HG03060 (cell line): ENCODE data around the gene COPS3.
A peak's percentile ranks its signal among the peaks of the same experiment; 100 is the strongest.

ENCODE experiments used
- ATAC-seq: cut with Tn5 transposase; IDR thresholded peaks from one replicate; pipeline ENCODE4 v1.9.1; 2021; ENCODE audit warnings: low read depth, moderate number of reproducible peaks; ENCODE audit not compliant: unreplicated experiment

Gene COPS3

GRCh38 chr17:17280613-17281549 is at the start of gene COPS3:
Gene COPS3, minus strand, starts transcription at chr17:17281246. Its CDS starts 60 bp downstream, at chr17:17281186.
- peak; percentile 78 for ATAC-seq

- no peak for ATAC-seq
Observed at GRCh38 chr17:17328251-17328650, 47.2 kb upstream of the COPS3 start.

- no peak for ATAC-seq
Observed at GRCh38 chr17:17326275-17326875, 45.3 kb upstream of the COPS3 start.

DNA sequence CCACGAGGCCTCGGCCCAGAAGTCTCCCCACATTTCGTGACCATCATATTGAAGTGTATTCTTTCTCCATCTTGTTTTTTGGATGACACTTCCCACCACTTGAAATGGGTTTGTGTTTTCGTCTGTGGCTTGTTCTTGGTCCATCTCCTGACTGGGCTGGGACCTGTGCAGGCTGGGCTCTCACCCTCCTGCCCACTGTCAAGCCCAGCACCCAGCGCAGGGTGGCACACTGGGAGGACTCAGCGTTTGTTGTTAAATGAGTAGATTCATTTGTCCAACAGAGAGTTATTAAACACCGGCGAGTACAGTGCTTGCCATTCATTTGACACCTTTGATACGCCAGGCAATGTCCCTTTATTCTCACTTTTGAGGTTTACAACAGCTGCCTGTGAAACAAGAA is 44.8 kb upstream of the COPS3 start:
- no peak for ATAC-seq

DNA sequence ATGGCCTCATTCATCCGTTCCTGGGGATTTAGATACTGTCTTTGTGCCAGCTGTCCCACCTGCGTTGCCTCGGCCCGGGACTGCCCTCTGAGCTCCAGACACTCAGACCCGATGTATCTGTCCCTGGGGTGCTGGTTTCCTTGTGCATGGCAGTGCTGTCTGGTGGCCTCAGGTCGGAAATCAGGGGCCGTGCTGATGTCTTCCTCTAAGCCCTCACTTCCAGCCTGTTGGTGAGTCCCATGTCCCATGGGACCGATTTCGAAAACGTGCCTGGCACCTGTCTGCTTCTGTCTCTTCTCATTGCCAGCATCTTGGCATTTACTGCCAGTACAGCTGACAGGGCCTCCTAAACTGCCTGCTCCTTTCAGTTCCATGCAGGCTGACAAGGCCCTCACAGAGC is 44.2 kb upstream of the COPS3 start:
- ATAC-seq = no peak

GRCh38 chr17:17324616-17325015 is 43.6 kb upstream of the COPS3 start:
- ATAC-seq = no peak

GRCh38 chr17:17322516-17323510 is 41.8 kb upstream of the COPS3 start:
- ATAC-seq = no peak

- ATAC-seq = no peak
Observed at GRCh38 chr17:17321356-17322025, 40.4 kb upstream of the COPS3 start.

- ATAC-seq = no peak
Observed at GRCh38 chr17:17320911-17321220, 39.8 kb upstream of the COPS3 start.

DNA sequence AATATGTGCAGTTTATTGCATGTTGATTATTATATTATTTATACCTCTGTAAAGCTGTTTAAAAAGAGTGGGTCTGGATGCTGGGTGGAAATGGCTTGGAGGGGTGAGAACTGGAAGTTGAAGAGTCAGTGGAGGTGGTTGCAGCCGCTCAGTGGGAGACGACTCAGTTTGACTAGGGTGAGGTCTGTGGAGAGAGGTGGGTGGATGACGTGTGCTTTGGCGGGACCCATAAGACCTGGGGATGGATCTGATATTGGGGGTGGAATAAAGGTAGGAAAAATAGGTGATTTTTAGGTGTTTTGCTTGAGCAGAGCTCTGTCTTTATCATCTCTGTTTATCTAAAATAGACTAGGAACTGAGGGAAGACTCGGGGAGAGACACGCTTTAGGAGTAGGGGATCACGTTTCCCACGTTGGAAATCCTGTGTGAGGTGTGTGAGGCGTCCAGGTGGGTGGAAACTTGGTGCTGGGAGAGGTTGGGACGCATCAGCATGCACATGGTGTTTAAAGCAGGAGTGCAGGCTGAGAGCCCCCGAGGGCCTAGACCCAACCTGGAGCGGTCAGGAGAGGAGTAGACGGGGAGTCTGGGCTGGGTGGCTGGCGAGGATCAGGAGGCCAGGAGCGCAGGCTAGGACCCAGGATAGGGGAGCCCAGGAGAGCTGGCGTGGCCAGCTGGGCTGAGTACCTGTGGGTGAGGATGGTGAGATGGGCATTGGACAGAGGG is 39.3 kb upstream of the COPS3 start:
- ATAC-seq = no peak

- ATAC-seq = no peak
Observed at GRCh38 chr17:17315142-17315821, 34.2 kb upstream of the COPS3 start.

DNA sequence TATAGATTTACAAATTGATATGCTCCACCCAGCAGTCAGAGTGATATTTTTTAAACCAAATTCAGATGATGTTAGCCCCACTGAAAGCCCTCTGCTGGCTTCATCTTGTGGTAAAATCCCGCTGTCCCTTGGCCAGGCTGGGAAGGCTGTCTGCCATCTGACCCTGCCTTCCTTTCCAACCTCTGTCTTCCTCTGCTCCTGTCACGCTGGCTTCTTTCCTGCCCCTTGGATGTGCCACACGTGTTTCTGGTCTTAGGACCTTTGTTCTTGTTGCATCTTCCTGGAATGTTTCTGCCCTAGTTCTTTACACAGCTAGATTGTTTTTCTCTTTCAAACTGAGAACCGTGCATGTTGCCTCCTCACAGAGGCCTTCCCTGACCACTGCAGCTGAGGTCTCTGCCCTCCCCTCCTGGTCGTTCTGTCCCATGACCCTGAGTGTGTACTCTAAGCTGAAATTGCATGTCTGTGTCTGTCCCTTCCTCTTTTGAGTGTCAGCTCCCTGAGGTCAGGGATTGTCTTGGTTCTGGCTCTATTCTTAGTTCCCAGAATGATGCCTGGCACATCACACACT is 33.5 kb upstream of the COPS3 start:
- ATAC-seq = no peak

DNA sequence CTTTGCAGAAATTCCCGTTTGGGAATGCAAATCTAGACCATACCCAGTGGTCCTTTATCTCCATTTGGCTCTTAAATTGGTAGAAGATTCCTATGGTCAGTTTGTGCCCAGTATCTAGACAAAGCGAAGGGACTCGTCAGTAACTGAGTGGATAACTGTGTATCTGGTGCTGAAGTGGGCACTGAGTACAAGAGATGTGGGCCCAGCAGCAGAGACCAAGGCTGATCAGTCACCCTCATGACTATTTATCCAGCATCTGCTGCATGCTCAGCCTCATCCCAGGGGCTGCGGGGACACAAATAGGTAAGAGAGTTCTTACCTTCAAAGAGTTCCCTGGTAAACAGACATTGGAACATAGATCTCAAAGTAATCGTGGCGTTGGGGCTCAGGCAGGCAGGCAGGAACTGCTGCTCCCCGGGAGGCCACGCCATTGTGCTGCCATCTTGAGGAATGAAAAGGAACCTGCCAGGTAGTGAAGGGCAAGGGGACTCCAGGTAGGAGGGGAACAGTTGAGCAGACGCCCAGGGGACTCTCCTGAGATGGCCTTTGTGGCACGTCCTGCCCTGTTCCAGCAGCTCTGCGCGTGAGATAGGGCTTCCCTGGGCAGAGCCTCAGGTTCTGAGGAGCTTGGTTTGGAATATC is 32.4 kb upstream of the COPS3 start:
- ATAC-seq = no peak

DNA sequence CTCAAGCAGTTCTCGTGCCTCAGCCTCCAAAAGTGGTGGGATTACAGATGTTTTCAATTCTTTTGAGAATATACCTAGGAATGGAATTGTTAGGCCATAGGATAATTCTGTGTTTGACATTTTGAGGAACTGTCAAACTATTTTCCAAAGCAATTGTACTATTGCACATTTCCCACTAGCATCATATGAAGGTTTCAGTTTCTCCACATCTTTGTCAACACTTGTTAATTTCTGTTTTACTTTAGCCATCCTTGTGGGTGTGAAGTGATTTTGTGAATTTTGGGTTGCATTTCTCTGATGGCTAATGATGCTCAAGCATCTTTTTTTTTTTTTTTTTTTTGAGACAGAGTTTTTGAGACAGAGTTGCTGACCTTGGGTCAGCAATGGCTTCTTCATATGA is 28.3 kb upstream of the COPS3 start:
- ATAC-seq = no peak

DNA sequence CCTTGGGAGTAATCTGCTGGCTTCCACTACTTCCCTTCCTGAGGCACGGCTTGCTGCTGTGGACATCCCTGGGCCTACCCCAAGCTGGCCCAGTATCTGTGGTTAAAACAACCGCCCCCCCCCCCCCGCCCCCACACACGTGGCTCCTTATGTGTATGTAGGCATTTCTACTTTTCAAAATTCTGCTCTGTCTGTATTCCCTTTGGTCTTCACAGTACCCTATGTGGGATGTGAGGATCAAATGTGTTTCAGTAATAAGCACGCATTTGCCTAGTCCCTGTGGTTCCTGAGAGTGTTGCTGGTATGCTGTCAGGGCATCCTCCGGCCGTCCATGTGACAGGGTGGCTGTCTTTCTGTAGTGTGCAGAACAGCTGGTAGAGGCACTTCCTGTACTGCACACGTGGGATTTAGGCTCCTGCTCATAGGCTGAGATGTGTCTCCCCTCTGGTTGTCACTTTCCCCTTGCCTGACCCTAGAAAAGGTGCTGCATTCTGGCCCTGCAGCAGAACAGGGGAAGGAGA is 24.3 kb upstream of the COPS3 start:
- peak; percentile 46 for ATAC-seq

- ATAC-seq = no peak
Observed at GRCh38 chr17:17304521-17304985, 23.5 kb upstream of the COPS3 start.

DNA sequence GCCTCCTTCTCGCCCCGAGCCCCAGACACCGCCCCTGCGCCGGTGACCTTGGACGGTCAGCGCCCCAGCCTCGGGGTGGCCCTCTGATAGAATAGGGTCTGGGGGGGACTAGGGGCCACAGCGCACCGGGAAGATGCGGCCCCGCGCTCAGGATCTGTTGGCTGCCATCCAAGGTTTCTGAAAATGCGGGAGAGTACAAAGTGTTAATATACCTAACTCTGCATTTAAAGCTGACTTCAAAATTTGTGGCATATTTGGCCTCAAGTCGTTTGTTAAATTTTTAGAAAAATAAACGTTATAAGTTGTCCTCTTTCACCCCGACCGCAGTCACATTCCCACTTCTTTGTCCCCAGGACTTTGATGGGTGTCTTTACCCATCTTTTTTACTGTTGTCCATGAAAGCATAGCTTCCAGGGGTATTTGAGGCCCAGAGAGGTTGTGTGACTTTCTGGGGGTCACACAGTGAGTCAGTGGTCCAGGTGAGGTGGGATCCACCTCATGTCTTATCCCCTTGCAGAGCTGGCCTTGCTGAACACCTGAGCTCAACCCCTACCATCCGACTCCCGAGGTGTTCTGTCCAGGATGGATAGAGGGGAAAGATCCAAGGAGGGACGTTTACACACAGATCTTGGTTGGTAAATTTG is 22.9 kb upstream of the COPS3 start:
- no peak for ATAC-seq
